Type B pancreatic cell (in vitro differentiated cells): ENCODE results near the gene SETD4. TPM values are rescaled to one million over a fixed set of nuclear protein-coding genes. Genes with fewer than 3 reads are reported as not detected.
"Not testable (repeated sequence)": the region's sequence is repeated elsewhere in the genome, so short reads cannot be mapped to it uniquely, and the experiment has no call there.

ENCODE experiments used
- DNase-seq: peaks from one replicate; pipeline ENCODE4 v3.0.0; 2021; ENCODE audit warnings: mixed read lengths; ENCODE audit not compliant: unreplicated experiment; ENCODE audit errors: extremely low spot score
- H3K27ac Mint-ChIP-seq: 2 replicates; pipeline ENCODE4 v1.8.0; 2021; ENCODE audit warnings: mild to moderate bottlenecking, mixed read lengths
- H3K27me3 Mint-ChIP-seq: 2 replicates; pipeline ENCODE4 v1.8.0; 2021; ENCODE audit warnings: mixed read lengths
- H3K36me3 Mint-ChIP-seq: 2 replicates; pipeline ENCODE4 v1.8.0; 2021; ENCODE audit warnings: mixed read lengths
- H3K4me1 Mint-ChIP-seq: one replicate; pipeline ENCODE4 v1.8.0; 2021; ENCODE audit warnings: mixed read lengths; ENCODE audit not compliant: unreplicated experiment
- H3K4me3 Mint-ChIP-seq: 2 replicates; pipeline ENCODE4 v1.8.0; 2021; ENCODE audit warnings: mild to moderate bottlenecking, mixed read lengths
- H3K9me3 Mint-ChIP-seq: 2 replicates; pipeline ENCODE4 v1.8.0; 2021; ENCODE audit warnings: mixed read lengths
- total RNA-seq: library from RNA; stranded (reverse); gene quantifications from 2 replicates; pipeline ENCODE4 v1.2.1, GENCODE V29; 2021; ENCODE audit warnings: low replicate concordance
- TF ChIP-seq, protein P1 (sequence below): fragments of 200-600 bp; sonication (generic); conservative IDR thresholded peaks from 2 replicates; pipeline ENCODE4 v1.5.0; 2021; ENCODE audit warnings: antibody characterized with exemption, mild to moderate bottlenecking

Gene SETD4
- total RNA-seq, 1 donor from 2014 or later: 26.4 TPM

DNA sequence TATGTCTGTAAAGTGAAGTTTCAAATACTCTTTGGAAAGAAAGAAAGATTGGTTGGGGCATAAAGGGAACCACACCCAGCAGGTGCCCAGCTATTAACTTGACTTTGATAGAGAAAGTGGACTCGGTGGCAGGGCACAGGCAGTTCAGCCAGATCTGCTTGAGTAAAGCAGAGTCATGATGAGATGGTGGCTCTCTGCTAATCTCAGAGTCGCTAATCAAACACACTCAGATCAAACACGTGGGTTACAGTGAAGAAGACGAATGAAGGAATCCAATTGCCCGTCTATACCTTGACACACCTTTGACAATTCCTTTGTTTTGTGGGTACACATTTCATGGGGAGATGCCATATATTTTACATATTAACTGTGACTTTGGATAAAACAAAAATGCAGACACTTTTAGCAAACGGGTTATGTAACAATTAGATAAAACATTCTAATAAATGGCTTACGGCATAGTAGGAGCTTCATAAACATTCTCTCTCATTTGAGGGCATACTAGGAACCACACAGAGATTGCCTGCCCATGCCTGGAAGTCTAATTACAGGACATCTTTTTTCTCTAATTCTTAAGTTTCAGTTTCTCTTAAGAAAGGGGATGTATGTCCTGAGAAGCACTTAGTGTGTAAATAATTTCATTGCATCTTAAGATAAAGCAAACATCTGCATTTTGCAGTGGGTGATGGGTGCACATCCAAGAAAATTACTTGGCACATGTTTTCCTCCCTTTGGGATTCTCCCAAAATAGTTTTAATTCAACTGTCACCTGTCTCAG lies 16.7 kb upstream of the SETD4 start:
- H3K9me3 Mint-ChIP-seq: no peaks in the 10 kb centered on the region
- no peak for DNase-seq
- H3K4me3 Mint-ChIP-seq: no peak overlapping the region
- peaks cover 19% of the 10 kb centered on the region for H3K4me1 Mint-ChIP-seq
- H3K27me3 Mint-ChIP-seq: peaks cover 8% of the 10 kb centered on the region
- TF ChIP-seq, protein P1, sequence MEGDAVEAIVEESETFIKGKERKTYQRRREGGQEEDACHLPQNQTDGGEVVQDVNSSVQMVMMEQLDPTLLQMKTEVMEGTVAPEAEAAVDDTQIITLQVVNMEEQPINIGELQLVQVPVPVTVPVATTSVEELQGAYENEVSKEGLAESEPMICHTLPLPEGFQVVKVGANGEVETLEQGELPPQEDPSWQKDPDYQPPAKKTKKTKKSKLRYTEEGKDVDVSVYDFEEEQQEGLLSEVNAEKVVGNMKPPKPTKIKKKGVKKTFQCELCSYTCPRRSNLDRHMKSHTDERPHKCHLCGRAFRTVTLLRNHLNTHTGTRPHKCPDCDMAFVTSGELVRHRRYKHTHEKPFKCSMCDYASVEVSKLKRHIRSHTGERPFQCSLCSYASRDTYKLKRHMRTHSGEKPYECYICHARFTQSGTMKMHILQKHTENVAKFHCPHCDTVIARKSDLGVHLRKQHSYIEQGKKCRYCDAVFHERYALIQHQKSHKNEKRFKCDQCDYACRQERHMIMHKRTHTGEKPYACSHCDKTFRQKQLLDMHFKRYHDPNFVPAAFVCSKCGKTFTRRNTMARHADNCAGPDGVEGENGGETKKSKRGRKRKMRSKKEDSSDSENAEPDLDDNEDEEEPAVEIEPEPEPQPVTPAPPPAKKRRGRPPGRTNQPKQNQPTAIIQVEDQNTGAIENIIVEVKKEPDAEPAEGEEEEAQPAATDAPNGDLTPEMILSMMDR: no peak
- H3K36me3 Mint-ChIP-seq: no peaks in the 10 kb centered on the region
- no peak overlapping the region for H3K27ac Mint-ChIP-seq

DNA sequence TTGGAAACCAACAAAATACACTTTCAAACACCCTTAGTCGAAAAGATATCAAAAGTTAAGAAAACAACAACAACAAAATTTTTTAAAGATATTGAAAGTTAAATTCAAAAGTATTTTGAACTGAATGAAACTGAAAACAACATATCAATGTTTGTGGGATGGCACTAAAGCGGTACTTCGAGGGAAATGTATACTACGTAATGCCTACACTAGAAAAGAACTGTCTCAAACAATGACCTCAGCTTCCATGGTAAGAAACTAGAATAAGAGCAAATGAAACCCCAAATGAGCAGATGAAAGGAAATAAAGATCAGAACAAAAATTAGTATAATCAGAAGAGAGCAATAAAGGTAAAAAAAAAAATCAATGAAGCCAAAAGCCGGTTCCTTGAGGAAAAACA lies 15.6 kb upstream of the SETD4 start:
- Mint-ChIP-seq H3K9me3 (no peaks in the 10 kb centered on the region), H3K36me3 (no peaks in the 10 kb centered on the region), H3K27me3 (peaks cover 8% of the 10 kb centered on the region), H3K4me1 (peaks cover 26% of the 10 kb centered on the region), H3K4me3 (no peak overlapping the region), H3K27ac (no peak overlapping the region)
- DNase-seq: no peak
- TF ChIP-seq, protein P1: no peak

DNA sequence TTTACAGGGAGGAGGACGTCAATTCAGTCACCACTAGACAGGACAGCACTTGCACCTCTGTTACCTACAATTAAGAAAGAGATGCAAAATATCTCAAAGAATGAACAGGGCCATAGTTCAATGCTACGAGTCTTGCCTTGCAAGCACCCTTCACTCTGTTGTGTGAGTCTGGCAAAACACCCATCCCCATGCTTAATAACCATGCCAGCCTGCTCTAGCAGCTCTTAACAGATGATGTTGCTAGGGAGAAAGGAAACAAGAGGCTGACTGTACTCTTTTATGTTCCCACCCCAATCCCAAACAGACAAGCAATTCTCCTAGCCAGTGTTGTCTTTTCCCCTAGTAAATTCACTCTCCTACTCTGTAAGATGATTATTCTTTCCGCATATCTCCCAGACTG lies 14.8 kb upstream of the SETD4 start:
- H3K4me1 Mint-ChIP-seq: peaks cover 33% of the 10 kb centered on the region
- H3K9me3 Mint-ChIP-seq: no peaks in the 10 kb centered on the region
- H3K4me3 Mint-ChIP-seq: no peak overlapping the region
- H3K27me3 Mint-ChIP-seq: peaks cover 8% of the 10 kb centered on the region
- TF ChIP-seq, protein P1: no peak
- DNase-seq: no peak
- no peak overlapping the region for H3K27ac Mint-ChIP-seq
- H3K36me3 Mint-ChIP-seq: no peaks in the 10 kb centered on the region

DNA sequence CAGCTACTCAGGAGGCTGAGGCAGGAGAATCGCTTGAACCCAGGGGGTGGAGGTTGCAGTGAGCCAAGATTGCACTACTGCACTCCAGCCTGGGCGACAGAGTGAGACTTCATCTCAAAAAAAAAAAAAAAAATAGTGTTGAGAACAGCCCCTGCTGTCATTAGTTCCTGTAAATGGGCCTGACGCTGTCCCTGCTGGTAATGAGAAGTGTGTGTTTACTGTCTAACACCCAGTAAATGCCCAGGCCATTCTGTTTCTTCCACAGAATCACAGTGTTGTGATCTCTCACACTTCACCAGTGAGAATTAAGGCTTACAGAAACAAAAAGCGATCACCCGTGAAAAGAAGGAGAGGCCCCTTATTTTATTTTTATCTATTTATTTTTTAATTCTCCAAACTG lies 13.6 kb upstream of the SETD4 start:
- peaks cover 33% of the 10 kb centered on the region for H3K4me1 Mint-ChIP-seq
- not testable (repeated sequence) for H3K27me3 Mint-ChIP-seq, H3K9me3 Mint-ChIP-seq, H3K27ac Mint-ChIP-seq, H3K4me3 Mint-ChIP-seq, H3K36me3 Mint-ChIP-seq, DNase-seq

DNA sequence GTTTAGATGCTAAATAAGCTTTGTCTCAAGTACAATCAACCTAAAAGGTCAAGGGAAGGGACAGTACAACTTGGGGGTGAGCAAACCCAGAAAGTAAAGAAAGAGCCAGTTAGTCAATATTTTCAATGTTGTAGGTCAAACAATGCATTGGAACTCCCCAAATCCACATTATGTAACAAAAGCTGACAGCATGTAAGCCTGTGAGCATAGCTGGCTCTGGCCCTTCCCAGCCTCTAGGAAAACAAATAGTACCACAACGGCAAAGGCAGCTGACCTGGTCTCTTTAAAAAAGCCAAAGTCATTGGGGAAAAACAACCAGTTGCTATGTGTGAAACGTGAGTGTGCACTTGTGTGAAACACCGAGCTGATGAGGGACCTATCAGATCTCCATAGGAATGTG lies 12.9 kb upstream of the SETD4 start:
- Mint-ChIP-seq H3K4me1 (peaks cover 33% of the 10 kb centered on the region), H3K27ac (no peak overlapping the region), H3K27me3 (peaks cover 5% of the 10 kb centered on the region), H3K9me3 (peaks cover 9% of the 10 kb centered on the region), H3K36me3 (peaks cover 4% of the 10 kb centered on the region), H3K4me3 (peak overlapping the region; percentile 23)
- no peak for DNase-seq
- TF ChIP-seq, protein P1: no peak

DNA sequence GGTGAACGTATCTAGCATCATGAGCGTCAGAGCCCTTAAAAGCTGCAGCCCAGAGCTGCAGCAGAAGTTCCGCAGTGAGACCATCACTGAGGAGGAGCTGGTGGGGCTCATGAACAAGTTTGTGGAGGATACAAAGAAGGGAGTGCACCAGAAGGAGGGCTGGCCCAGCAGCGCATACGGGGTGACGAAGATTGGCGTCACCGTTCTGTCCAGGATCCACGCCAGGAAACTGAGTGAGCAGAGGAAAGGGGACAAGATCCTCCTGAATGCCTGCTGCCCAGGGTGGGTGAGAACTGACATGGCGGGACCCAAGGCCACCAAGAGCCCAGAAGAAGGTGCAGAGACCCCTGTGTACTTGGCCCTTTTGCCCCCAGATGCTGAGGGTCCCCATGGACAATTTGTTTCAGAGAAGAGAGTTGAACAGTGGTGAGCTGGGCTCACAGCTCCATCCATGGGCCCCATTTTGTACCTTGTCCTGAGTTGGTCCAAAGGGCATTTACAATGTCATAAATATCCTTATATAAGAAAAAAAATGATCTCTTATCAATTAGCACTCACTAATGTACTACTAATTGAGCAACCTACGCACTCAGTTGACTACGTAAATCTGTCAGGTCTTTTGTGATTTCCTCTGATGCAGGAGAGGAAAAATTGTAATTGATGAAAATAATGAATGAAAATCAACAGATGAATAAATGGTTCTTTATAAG lies 12.3 kb upstream of the SETD4 start:
- Mint-ChIP-seq H3K27me3 (peaks cover 5% of the 10 kb centered on the region), H3K9me3 (peaks cover 9% of the 10 kb centered on the region), H3K4me3 (peak overlapping the region; percentile 50), H3K4me1 (peaks cover 33% of the 10 kb centered on the region), H3K27ac (no peak overlapping the region), H3K36me3 (peaks cover 4% of the 10 kb centered on the region)
- no peak for DNase-seq
- TF ChIP-seq, protein P1: no peak
